ENCODE data around the gene OSTF1. TPM values are rescaled to one million over a fixed set of nuclear protein-coding genes. Genes with fewer than 3 reads are reported as not detected.

Gene OSTF1
- total RNA-seq, 2 donors from 2014 or later, result 15.0 to 20.5 TPM

DNA sequence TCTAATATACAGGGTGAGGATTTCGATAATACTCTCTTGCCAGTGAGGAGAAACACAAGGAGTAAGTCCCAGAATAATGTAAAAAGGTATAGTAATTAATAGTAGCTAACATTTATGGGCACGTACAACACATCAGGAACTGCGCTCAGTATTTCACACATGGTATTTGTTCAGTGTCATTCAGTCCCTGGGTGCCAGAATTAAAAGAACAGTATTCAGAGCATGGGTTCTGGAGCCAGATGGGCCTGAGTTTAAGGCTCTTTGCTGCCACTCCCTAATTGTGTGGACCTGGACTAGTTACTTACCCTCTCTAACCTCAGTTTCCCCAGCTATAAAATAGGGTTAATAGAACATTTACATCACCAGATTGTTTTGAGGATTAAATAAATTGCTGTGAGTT, 16.3 kb downstream of the OSTF1 start:
- no peak for DNase-seq
- no peaks in the 10 kb centered on the region for H3K36me3 Mint-ChIP-seq (ENCODE audit: low read depth)
- H3K27ac ChIP-seq (ENCODE audit: low read depth, low read length), result no peak overlapping the region
- H3K4me1 Mint-ChIP-seq, result no peaks in the 10 kb centered on the region
- no peaks in the 10 kb centered on the region for H3K36me3 ChIP-seq (ENCODE audit: control insufficient read depth, insufficient read depth, low read length)
- no peaks in the 10 kb centered on the region for H3K27me3 Mint-ChIP-seq (ENCODE audit: insufficient read depth)
- H3K4me3 Mint-ChIP-seq, result no peak overlapping the region
- H3K9me3 ChIP-seq (ENCODE audit: control insufficient read depth, low read length), result no peaks in the 10 kb centered on the region
- no peak overlapping the region for H3K27ac Mint-ChIP-seq
- TF ChIP-seq, protein P1, sequence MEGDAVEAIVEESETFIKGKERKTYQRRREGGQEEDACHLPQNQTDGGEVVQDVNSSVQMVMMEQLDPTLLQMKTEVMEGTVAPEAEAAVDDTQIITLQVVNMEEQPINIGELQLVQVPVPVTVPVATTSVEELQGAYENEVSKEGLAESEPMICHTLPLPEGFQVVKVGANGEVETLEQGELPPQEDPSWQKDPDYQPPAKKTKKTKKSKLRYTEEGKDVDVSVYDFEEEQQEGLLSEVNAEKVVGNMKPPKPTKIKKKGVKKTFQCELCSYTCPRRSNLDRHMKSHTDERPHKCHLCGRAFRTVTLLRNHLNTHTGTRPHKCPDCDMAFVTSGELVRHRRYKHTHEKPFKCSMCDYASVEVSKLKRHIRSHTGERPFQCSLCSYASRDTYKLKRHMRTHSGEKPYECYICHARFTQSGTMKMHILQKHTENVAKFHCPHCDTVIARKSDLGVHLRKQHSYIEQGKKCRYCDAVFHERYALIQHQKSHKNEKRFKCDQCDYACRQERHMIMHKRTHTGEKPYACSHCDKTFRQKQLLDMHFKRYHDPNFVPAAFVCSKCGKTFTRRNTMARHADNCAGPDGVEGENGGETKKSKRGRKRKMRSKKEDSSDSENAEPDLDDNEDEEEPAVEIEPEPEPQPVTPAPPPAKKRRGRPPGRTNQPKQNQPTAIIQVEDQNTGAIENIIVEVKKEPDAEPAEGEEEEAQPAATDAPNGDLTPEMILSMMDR (conservative IDR thresholded peaks at IDR 0.05), result no peak
- WGBS, 2 experiments (ENCODE audit: insufficient coverage in 1 of 2, insufficient read length in 1 of 2), result 94 to 97% methylated on average over 3 of the region's 3 CpGs
- no peak overlapping the region for H3K9ac ChIP-seq (ENCODE audit: extremely low read depth, low read length, poor library complexity, severe bottlenecking)
- H3K9me3 Mint-ChIP-seq, result no peaks in the 10 kb centered on the region
- H3K27me3 ChIP-seq (ENCODE audit: control insufficient read depth, insufficient read depth, low read length, poor library complexity, severe bottlenecking), result no peaks in the 10 kb centered on the region
- no peaks in the 10 kb centered on the region for H3K4me1 ChIP-seq (ENCODE audit: control insufficient read depth, insufficient read depth, low read length)
- H3K4me3 ChIP-seq (ENCODE audit: low read length), result no peak overlapping the region

DNA sequence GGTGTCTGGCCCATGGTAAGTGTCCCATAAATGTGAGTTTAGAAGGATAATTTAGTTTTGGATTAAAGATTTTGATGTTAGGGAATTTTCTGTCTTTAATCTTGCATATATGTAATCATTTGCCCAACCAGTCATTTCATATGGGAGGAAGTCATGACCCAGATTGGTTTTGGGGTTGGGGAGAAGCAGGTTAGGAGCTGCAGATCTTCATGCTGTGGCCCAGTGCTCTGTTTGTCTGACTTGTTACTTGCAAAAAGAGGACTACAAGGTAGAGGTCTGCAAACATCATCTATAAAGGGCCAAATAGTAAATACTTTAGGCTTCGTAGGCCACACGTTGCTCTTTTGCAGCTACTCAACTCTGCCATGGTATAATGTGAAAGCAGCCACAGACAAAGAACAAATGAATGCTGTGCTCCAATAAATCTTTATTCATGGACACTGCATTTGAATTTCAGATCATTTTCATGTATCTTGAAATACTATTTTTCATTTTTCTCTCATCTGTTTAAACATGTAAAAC, 16.8 kb downstream of the OSTF1 start:
- Histone ChIP-seq H3K36me3 (ENCODE audit: control insufficient read depth, insufficient read depth, low read length) (no peaks in the 10 kb centered on the region), H3K9me3 (ENCODE audit: control insufficient read depth, low read length) (no peaks in the 10 kb centered on the region), H3K9ac (ENCODE audit: extremely low read depth, low read length, poor library complexity, severe bottlenecking) (no peak overlapping the region), H3K27ac (ENCODE audit: low read depth, low read length) (no peak overlapping the region), H3K27me3 (ENCODE audit: control insufficient read depth, insufficient read depth, low read length, poor library complexity, severe bottlenecking) (no peaks in the 10 kb centered on the region), H3K4me3 (ENCODE audit: low read length) (no peak overlapping the region), H3K4me1 (ENCODE audit: control insufficient read depth, insufficient read depth, low read length) (no peaks in the 10 kb centered on the region)
- H3K4me1 Mint-ChIP-seq, result no peaks in the 10 kb centered on the region
- no peaks in the 10 kb centered on the region for H3K36me3 Mint-ChIP-seq (ENCODE audit: low read depth)
- H3K27me3 Mint-ChIP-seq (ENCODE audit: insufficient read depth), result no peaks in the 10 kb centered on the region
- no peak for DNase-seq
- no peaks in the 10 kb centered on the region for H3K9me3 Mint-ChIP-seq
- H3K27ac Mint-ChIP-seq, result no peak overlapping the region
- 94 to 100% methylated on average over 2 of the region's 2 CpGs for WGBS, 2 experiments (ENCODE audit: insufficient coverage in 1 of 2, insufficient read length in 1 of 2)
- TF ChIP-seq, protein P1 (conservative IDR thresholded peaks at IDR 0.05), result no peak
- H3K4me3 Mint-ChIP-seq, result no peak overlapping the region

DNA sequence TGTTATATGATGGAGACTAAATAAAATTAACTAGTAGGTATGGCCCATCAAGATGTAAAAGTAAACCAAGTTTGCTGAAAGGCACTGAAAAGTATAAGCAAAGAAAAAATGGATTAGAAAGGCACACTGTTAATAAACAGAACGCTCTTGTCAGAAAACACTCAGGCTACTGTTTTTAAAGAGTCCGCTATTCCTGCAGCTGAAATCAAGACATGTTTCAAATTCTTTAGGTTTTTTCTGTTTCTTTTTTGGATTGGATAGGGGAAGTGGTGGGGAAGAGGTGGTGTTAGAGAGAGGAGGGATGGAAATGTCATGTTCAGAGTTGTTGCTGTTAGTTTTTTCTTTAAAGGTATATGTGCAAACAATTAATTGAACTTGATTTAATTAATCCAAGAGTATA, 17.5 kb downstream of the OSTF1 start:
- no peak overlapping the region for H3K9ac ChIP-seq (ENCODE audit: extremely low read depth, low read length, poor library complexity, severe bottlenecking)
- H3K36me3 ChIP-seq (ENCODE audit: control insufficient read depth, insufficient read depth, low read length), result no peaks in the 10 kb centered on the region
- TF ChIP-seq, protein P1 (conservative IDR thresholded peaks at IDR 0.05), result no peak
- Mint-ChIP-seq H3K27ac (no peak overlapping the region), H3K4me3 (no peak overlapping the region), H3K9me3 (no peaks in the 10 kb centered on the region), H3K36me3 (ENCODE audit: low read depth) (no peaks in the 10 kb centered on the region), H3K27me3 (ENCODE audit: insufficient read depth) (no peaks in the 10 kb centered on the region), H3K4me1 (no peaks in the 10 kb centered on the region)
- no peak overlapping the region for H3K27ac ChIP-seq (ENCODE audit: low read depth, low read length)
- 81 to 86% methylated on average over 2 of the region's 2 CpGs for WGBS, 2 experiments (ENCODE audit: insufficient coverage in 1 of 2, insufficient read length in 1 of 2)
- H3K4me3 ChIP-seq (ENCODE audit: low read length), result no peak overlapping the region
- no peaks in the 10 kb centered on the region for H3K4me1 ChIP-seq (ENCODE audit: control insufficient read depth, insufficient read depth, low read length)
- no peaks in the 10 kb centered on the region for H3K9me3 ChIP-seq (ENCODE audit: control insufficient read depth, low read length)
- no peak for DNase-seq
- H3K27me3 ChIP-seq (ENCODE audit: control insufficient read depth, insufficient read depth, low read length, poor library complexity, severe bottlenecking), result no peaks in the 10 kb centered on the region
